Vagina (tissue), 2 donors: Measurements from ENCODE around the gene CSTPP1.

ENCODE experiments used
- POLR2A ChIP-seq, 2 donors: fragments of 450-650 bp; IDR thresholded peaks; one replicate each; pipeline ENCODE4 v1.6.1; 2017; ENCODE audit warnings: antibody characterized with exemption in 2 of 2, mild to moderate bottlenecking in 2 of 2, moderate library complexity in 2 of 2
- POLR2AphosphoS5 ChIP-seq, 2 donors: sonication (generic); formaldehyde crosslinking; IDR thresholded peaks; one replicate each; pipeline ENCODE4 v1.9.0; 2017; ENCODE audit warnings: antibody characterized with exemption in 2 of 2, mild to moderate bottlenecking in 2 of 2, low read depth in 1 of 2; ENCODE audit not compliant: insufficient read depth in 1 of 2
- TF ChIP-seq, protein P1 (sequence below), 3 experiments: fragments of 450-650 bp in 2 of 3; fragments of 200-600 bp in 1 of 3; sonication (generic) in 1 of 3; IDR thresholded peaks; one replicate each; pipeline ENCODE4 v1.5.1; 2017 to 2019; ENCODE audit warnings: antibody characterized with exemption in 3 of 3, mild to moderate bottlenecking in 2 of 3, moderate library complexity in 2 of 3

DNA sequence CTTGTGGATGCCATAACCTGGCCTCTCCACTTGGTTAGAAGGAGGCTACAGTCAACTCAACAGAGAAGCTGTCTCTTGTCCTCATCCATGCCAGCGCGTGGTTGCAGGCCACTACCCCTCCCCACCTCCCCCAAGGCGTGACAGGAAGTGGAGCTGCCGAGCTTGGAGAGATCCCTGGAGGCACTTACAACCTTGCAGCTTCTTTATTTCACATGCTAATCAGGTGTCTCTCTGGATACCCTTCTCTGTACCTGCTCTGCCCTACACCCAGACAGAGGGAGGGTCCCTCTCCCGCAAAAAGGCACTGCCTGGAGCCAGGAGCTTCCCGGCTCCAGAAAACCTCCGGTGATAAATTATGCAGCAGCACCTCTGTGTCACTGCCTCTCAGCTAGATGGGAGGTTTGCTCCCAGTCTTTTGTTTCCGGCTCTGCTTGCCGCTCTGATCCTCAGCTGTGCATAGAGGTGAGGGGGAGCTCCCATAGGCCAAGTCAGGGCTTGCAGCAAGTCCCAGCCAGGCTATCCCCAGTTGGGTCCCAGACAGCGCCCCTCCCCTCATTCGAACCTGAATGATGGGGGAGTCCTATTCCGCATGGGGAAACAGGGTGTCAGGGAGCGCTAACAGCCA is 23.9 kb upstream of the CSTPP1 start:
- TF ChIP-seq, protein P1, sequence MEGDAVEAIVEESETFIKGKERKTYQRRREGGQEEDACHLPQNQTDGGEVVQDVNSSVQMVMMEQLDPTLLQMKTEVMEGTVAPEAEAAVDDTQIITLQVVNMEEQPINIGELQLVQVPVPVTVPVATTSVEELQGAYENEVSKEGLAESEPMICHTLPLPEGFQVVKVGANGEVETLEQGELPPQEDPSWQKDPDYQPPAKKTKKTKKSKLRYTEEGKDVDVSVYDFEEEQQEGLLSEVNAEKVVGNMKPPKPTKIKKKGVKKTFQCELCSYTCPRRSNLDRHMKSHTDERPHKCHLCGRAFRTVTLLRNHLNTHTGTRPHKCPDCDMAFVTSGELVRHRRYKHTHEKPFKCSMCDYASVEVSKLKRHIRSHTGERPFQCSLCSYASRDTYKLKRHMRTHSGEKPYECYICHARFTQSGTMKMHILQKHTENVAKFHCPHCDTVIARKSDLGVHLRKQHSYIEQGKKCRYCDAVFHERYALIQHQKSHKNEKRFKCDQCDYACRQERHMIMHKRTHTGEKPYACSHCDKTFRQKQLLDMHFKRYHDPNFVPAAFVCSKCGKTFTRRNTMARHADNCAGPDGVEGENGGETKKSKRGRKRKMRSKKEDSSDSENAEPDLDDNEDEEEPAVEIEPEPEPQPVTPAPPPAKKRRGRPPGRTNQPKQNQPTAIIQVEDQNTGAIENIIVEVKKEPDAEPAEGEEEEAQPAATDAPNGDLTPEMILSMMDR (IDR thresholded peaks at IDR 0.05): no peak
- TF ChIP-seq POLR2AphosphoS5 (IDR thresholded peaks at IDR 0.05; ENCODE audit: insufficient read depth in 1 of 2, low read depth in 1 of 2) (no peak), POLR2A (IDR thresholded peaks at IDR 0.05) (no peak)
